MCF 10A (cell line): ENCODE results near the gene IRGC. TPM values are rescaled to one million over a fixed set of nuclear protein-coding genes. Genes with fewer than 3 reads are reported as not detected.
A peak's percentile ranks its signal among the peaks of the same experiment; 100 is the strongest.

Source experiments
- BruUV-seq: library from RNA; stranded (reverse); fragments of 400-500 nt; replicated peaks from 2 replicates; lab custom pipeline; 2021; lab: Mats Ljungman, UMichigan
- CTCF ChIA-PET: fragments of 300-600 bp; sonication (Branson Sonifier 250); formaldehyde crosslinking; extraction: SDS; loops from one replicate; lab custom pipeline; 2021; ENCODE audit warnings: antibody characterized with exemption, inconsistent platforms; lab: Yijun Ruan, JAX
- POLR2A ChIA-PET: fragments of 300-600, 350-650 bp; sonication (Branson Sonifier 250); formaldehyde crosslinking; extraction: SDS; loops from one replicate; lab custom pipeline; 2020; ENCODE audit warnings: antibody characterized with exemption, inconsistent platforms; lab: Yijun Ruan, JAX
- DNase-seq: peaks from one replicate; pipeline ENCODE4 v3.0.0-alpha.2; 2018; ENCODE audit not compliant: unreplicated experiment
- H3K27ac Mint-ChIP-seq: one replicate; pipeline ENCODE4 v1.8.0; 2022; ENCODE audit warnings: mild to moderate bottlenecking, low read depth, mixed read lengths; ENCODE audit not compliant: unreplicated experiment
- H3K27me3 Mint-ChIP-seq: one replicate; pipeline ENCODE4 v1.8.0; 2022; ENCODE audit warnings: mixed read lengths; ENCODE audit not compliant: insufficient read depth, unreplicated experiment
- H3K36me3 Mint-ChIP-seq: one replicate; pipeline ENCODE4 v1.8.0; 2022; ENCODE audit warnings: mild to moderate bottlenecking, moderate library complexity, mixed read lengths; ENCODE audit not compliant: insufficient read depth, unreplicated experiment
- H3K4me1 Mint-ChIP-seq: one replicate; pipeline ENCODE4 v1.8.0; 2022; ENCODE audit warnings: mixed read lengths; ENCODE audit not compliant: insufficient read depth, unreplicated experiment
- H3K4me3 Mint-ChIP-seq: one replicate; pipeline ENCODE4 v1.8.0; 2022; ENCODE audit warnings: mild to moderate bottlenecking, moderate library complexity, mixed read lengths; ENCODE audit not compliant: unreplicated experiment
- H3K9me3 Mint-ChIP-seq: one replicate; pipeline ENCODE4 v1.8.0; 2022; ENCODE audit warnings: mixed read lengths; ENCODE audit not compliant: unreplicated experiment
- CTCF ChIP-seq: fragments of 200-600 bp; IDR thresholded peaks from one replicate; pipeline ENCODE4 v1.8.0; 2022; ENCODE audit warnings: antibody characterized with exemption, mild to moderate bottlenecking; ENCODE audit not compliant: unreplicated experiment
- intact Hi-C: fragments of 100-400 bp; cut with micrococcal nuclease; formaldehyde crosslinking; loops from 2 replicates; pipeline ENCODE4 v1.14.1; 2022
- total RNA-seq: library from RNA; stranded (reverse); gene quantifications from 2 replicates; pipeline ENCODE4 v1.2.3, GENCODE V29; 2022

Gene IRGC
- total RNA-seq, 1 experiment from 2014 or later: not detected

DNA sequence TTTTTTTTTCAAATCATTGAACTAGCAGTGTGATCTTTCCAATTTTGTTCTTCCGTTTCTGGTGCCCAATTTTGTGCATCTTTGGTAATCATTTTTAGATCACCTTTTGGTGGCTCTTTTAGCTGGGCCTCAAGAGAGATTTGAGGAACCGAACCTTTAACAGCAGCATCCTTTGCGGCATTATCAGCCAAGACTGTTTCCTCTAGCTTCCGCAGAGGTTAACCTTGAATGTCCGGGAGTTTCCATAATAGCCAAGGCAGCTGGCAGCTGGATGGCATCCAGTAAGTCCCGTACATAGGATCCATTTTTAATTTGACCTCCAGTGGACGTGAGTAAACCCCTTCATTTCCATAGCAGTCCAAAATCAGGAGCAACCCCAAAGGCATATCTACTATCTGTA lies 9.6 kb downstream of the IRGC start:
- CTCF ChIA-PET: no interaction called here
- intact Hi-C loops: no loop called here
- no peak for DNase-seq
- H3K9me3 Mint-ChIP-seq: no peaks in the 10 kb centered on the region
- no peak overlapping the region for H3K27ac Mint-ChIP-seq
- peaks cover 6% of the 10 kb centered on the region for H3K4me1 Mint-ChIP-seq
- no peak for TF ChIP-seq CTCF
- POLR2A ChIA-PET: interaction anchor here (1.3 to 2.1 kb wide), 2 partner anchors 14 to 17 kb away, joined by 5 to 15 read pairs; no protein-coding TSS in a partner anchor
- no peaks in the 10 kb centered on the region for H3K27me3 Mint-ChIP-seq
- H3K36me3 Mint-ChIP-seq: peaks cover 19% of the 10 kb centered on the region
- H3K4me3 Mint-ChIP-seq: no peak overlapping the region
- no TSS peak for BruUV-seq

- ChIA-PET CTCF (interaction anchor here (0.9 kb wide), 1 partner anchor 84 kb away, joined by 3 read pairs; no protein-coding TSS in a partner anchor), POLR2A (interaction anchor here (1.1 to 2.1 kb wide), 2 partner anchors 12 to 57 kb away, joined by 3 to 15 read pairs; no protein-coding TSS in a partner anchor)
- no peak for TF ChIP-seq CTCF
- H3K27ac Mint-ChIP-seq: no peak overlapping the region
- no peak for DNase-seq
- intact Hi-C loops: no loop called here
- H3K4me3 Mint-ChIP-seq: no peak overlapping the region
- BruUV-seq: no TSS peak
- H3K9me3 Mint-ChIP-seq: no peaks in the 10 kb centered on the region
- no peaks in the 10 kb centered on the region for H3K27me3 Mint-ChIP-seq
- no peaks in the 10 kb centered on the region for H3K4me1 Mint-ChIP-seq
- H3K36me3 Mint-ChIP-seq: peaks cover 32% of the 10 kb centered on the region
These were observed 11.1 kb downstream of the IRGC start for GRCh38 chr19:43726736-43727592.

DNA sequence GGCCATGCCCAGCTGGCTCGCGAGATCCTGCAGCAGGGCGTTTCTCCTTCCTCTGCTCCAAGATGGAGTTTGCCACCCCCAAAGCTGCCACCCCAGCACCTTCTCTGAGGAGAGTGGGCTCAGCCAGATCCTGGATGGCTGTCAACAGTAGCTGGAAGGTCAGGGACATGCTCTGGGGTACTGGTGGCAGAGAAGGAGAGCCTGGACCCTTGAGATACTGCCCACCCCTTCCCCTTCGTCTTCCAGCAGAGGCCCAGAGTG lies 11.6 kb downstream of the IRGC start:
- intact Hi-C loops: no loop called here
- ChIA-PET POLR2A (interaction anchor here (0.6 kb wide), 1 partner anchor 9 kb away, joined by 3 read pairs; no protein-coding TSS in a partner anchor), CTCF (interaction anchor here (0.6 kb wide), 1 partner anchor 76 kb away, joined by 4 read pairs; no protein-coding TSS in a partner anchor)
- no peaks in the 10 kb centered on the region for H3K4me1 Mint-ChIP-seq
- TF ChIP-seq CTCF: no peak
- BruUV-seq: no TSS peak
- H3K4me3 Mint-ChIP-seq: no peak overlapping the region
- no peak overlapping the region for H3K27ac Mint-ChIP-seq
- no peaks in the 10 kb centered on the region for H3K27me3 Mint-ChIP-seq
- no peak for DNase-seq
- H3K9me3 Mint-ChIP-seq: no peaks in the 10 kb centered on the region
- peaks cover 34% of the 10 kb centered on the region for H3K36me3 Mint-ChIP-seq

- Mint-ChIP-seq H3K9me3 (no peaks in the 10 kb centered on the region), H3K4me1 (no peaks in the 10 kb centered on the region), H3K4me3 (no peak overlapping the region), H3K27me3 (no peaks in the 10 kb centered on the region), H3K27ac (peak overlapping the region; percentile 73), H3K36me3 (peaks cover 48% of the 10 kb centered on the region)
- intact Hi-C loops: no loop called here
- TF ChIP-seq CTCF: no peak
- DNase-seq: no peak
- ChIA-PET CTCF (no interaction called here), POLR2A (interaction anchor here (1.2 to 1.5 kb wide), 2 partner anchors 60 to 134 kb away, joined by 3 to 4 read pairs; partner anchors contain the start of genes IRGQ, PLAUR and ZNF576)
- no TSS peak for BruUV-seq
These were observed 14.0 kb downstream of the IRGC start for GRCh38 chr19:43729919-43730318.
